IPS-15b (cell line): Measurements from ENCODE around the gene CALM3.
"Not testable (repeated sequence)": the region's sequence is repeated elsewhere in the genome, so short reads cannot be mapped to it uniquely, and the experiment has no call there.

ENCODE experiments used
- H3K27me3 ChIP-seq: one replicate; pipeline ENCODE4 v1.6.1; 2013; ENCODE audit warnings: low read length; ENCODE audit not compliant: control insufficient read depth, insufficient read depth
- H3K36me3 ChIP-seq: one replicate; pipeline ENCODE4 v1.6.1; 2013; ENCODE audit warnings: low read length; ENCODE audit not compliant: control insufficient read depth, insufficient read depth
- H3K4me1 ChIP-seq: one replicate; pipeline ENCODE4 v1.6.1; 2013; ENCODE audit warnings: mild to moderate bottlenecking, low read length; ENCODE audit not compliant: control insufficient read depth, insufficient read depth
- H3K4me3 ChIP-seq: one replicate; pipeline ENCODE4 v1.5.1; 2013; ENCODE audit warnings: low read depth, low read length
- H3K9ac ChIP-seq: one replicate; pipeline ENCODE4 v1.6.1; 2013; ENCODE audit warnings: low read depth, mild to moderate bottlenecking, low read length
- H3K9me3 ChIP-seq: one replicate; pipeline ENCODE4 v1.6.1; 2013; ENCODE audit warnings: mild to moderate bottlenecking, low read length; ENCODE audit not compliant: control insufficient read depth, insufficient read depth

Gene CALM3

GRCh38 chr19:46601318-46602224 lies at the start of gene CALM3:
Gene CALM3, plus strand, starts transcription at chr19:46601330. Its CDS starts 105 bp downstream, at chr19:46601435.
- H3K36me3 ChIP-seq: peaks cover 21% of the 10 kb centered on the region
- peak within 1 kb of the TSS; percentile 100 for H3K9ac ChIP-seq
- H3K4me1 ChIP-seq: peaks cover 3% of the 10 kb centered on the region
- no peaks in the 10 kb centered on the region for H3K9me3 ChIP-seq
- peak within 1 kb of the TSS; percentile 93 for H3K4me3 ChIP-seq
- no peaks in the 10 kb centered on the region for H3K27me3 ChIP-seq

- Histone ChIP-seq H3K36me3 (no peaks in the 10 kb centered on the region), H3K9me3 (no peaks in the 10 kb centered on the region), H3K9ac (no peak overlapping the region), H3K4me1 (no peaks in the 10 kb centered on the region), H3K4me3 (no peak overlapping the region), H3K27me3 (peaks cover 2% of the 10 kb centered on the region)
Measured at GRCh38 chr19:46552891-46553290, 48.2 kb upstream of the CALM3 start.

GRCh38 chr19:46554161-46554560 lies 47.0 kb upstream of the CALM3 start:
- H3K4me1 ChIP-seq: no peaks in the 10 kb centered on the region
- H3K9ac ChIP-seq: no peak overlapping the region
- peaks cover 2% of the 10 kb centered on the region for H3K27me3 ChIP-seq
- H3K36me3 ChIP-seq: no peaks in the 10 kb centered on the region
- no peak overlapping the region for H3K4me3 ChIP-seq
- H3K9me3 ChIP-seq: no peaks in the 10 kb centered on the region

- Histone ChIP-seq H3K27me3 (peaks cover 2% of the 10 kb centered on the region), H3K4me1 (no peaks in the 10 kb centered on the region), H3K9ac (no peak overlapping the region), H3K36me3 (no peaks in the 10 kb centered on the region), H3K4me3 (no peak overlapping the region), H3K9me3 (no peaks in the 10 kb centered on the region)
Measured at GRCh38 chr19:46555628-46556280, 45.4 kb upstream of the CALM3 start.

GRCh38 chr19:46556471-46556870 lies 44.7 kb upstream of the CALM3 start:
- H3K27me3 ChIP-seq, H3K4me3 ChIP-seq, H3K36me3 ChIP-seq, H3K9ac ChIP-seq, H3K4me1 ChIP-seq, H3K9me3 ChIP-seq: not testable (repeated sequence)

- no peaks in the 10 kb centered on the region for H3K4me1 ChIP-seq
- H3K9me3 ChIP-seq: no peaks in the 10 kb centered on the region
- H3K9ac ChIP-seq: no peak overlapping the region
- no peak overlapping the region for H3K4me3 ChIP-seq
- H3K36me3 ChIP-seq: no peaks in the 10 kb centered on the region
- peaks cover 2% of the 10 kb centered on the region for H3K27me3 ChIP-seq
Measured at GRCh38 chr19:46559203-46559602, 41.9 kb upstream of the CALM3 start.

- not testable (repeated sequence) for H3K4me3 ChIP-seq, H3K27me3 ChIP-seq, H3K36me3 ChIP-seq, H3K9me3 ChIP-seq, H3K9ac ChIP-seq, H3K4me1 ChIP-seq
Measured at GRCh38 chr19:46559675-46560074, 41.5 kb upstream of the CALM3 start.

- Histone ChIP-seq H3K36me3 (no peaks in the 10 kb centered on the region), H3K9me3 (no peaks in the 10 kb centered on the region), H3K4me1 (no peaks in the 10 kb centered on the region), H3K4me3 (no peak overlapping the region), H3K9ac (no peak overlapping the region), H3K27me3 (no peaks in the 10 kb centered on the region)
Measured at GRCh38 chr19:46564701-46565100, 36.4 kb upstream of the CALM3 start.

- Histone ChIP-seq H3K9me3 (no peaks in the 10 kb centered on the region), H3K9ac (no peak overlapping the region), H3K36me3 (no peaks in the 10 kb centered on the region), H3K27me3 (no peaks in the 10 kb centered on the region), H3K4me3 (no peak overlapping the region), H3K4me1 (peaks cover 2% of the 10 kb centered on the region)
Measured at GRCh38 chr19:46571495-46571894, 29.6 kb upstream of the CALM3 start.

GRCh38 chr19:46573679-46574498 lies 27.2 kb upstream of the CALM3 start:
- no peaks in the 10 kb centered on the region for H3K9me3 ChIP-seq
- H3K27me3 ChIP-seq: no peaks in the 10 kb centered on the region
- peaks cover 2% of the 10 kb centered on the region for H3K4me1 ChIP-seq
- H3K9ac ChIP-seq: no peak overlapping the region
- no peak overlapping the region for H3K4me3 ChIP-seq
- H3K36me3 ChIP-seq: no peaks in the 10 kb centered on the region

- H3K4me3 ChIP-seq: no peak overlapping the region
- no peaks in the 10 kb centered on the region for H3K27me3 ChIP-seq
- H3K36me3 ChIP-seq: no peaks in the 10 kb centered on the region
- H3K9ac ChIP-seq: no peak overlapping the region
- no peaks in the 10 kb centered on the region for H3K9me3 ChIP-seq
- H3K4me1 ChIP-seq: peaks cover 2% of the 10 kb centered on the region
Measured at GRCh38 chr19:46574533-46574932, 26.6 kb upstream of the CALM3 start.
